ENCODE data around the gene PINLYP. TPM values are rescaled to one million over a fixed set of nuclear protein-coding genes. Genes with fewer than 3 reads are reported as not detected.
A peak's percentile ranks its signal among the peaks of the same experiment; 100 is the strongest.

PINLYP gene
- total and polyA plus RNA-seq, 9 of the 15 experiments (the other 6 are each of a cell fraction or from before 2014, with no cell fraction given): 1.00 to 6.7 (median 2.2) TPM

GRCh38 chr19:43575156-43575950 is at the start of gene PINLYP, which contains the start of gene XRCC1 (continued):
- TF ChIP-seq CHD7 (IDR thresholded peaks at IDR 0.05; ENCODE audit: low read depth, low read length) (no peak), FOXJ2 (tag; IDR thresholded peaks at IDR 0.05) (peak; percentile 77), ETV6 (IDR thresholded peaks at IDR 0.05; ENCODE audit: borderline replicate concordance in 1 of 2, low read depth in 2 of 2, low read length in 1 of 2) (no peak), ETV6 (CRISPR knock-in tag; IDR thresholded peaks at IDR 0.05; ENCODE audit: borderline replicate concordance) (no peak), ZFPM2 (CRISPR knock-in tag; IDR thresholded peaks at IDR 0.05) (no peak), ZFP30 (CRISPR knock-in tag; IDR thresholded peaks at IDR 0.05; ENCODE audit: borderline replicate concordance) (no peak), ZNF644 (tag; IDR thresholded peaks at IDR 0.05; ENCODE audit: low read depth) (no peak), MITF (IDR thresholded peaks at IDR 0.05) (no peak), MEF2A (IDR thresholded peaks at IDR 0.05; ENCODE audit: control insufficient read depth, low read depth, low read length) (no peak), FOXA3 (CRISPR knock-in tag; conservative IDR thresholded peaks at IDR 0.05 in 1 of 2, IDR thresholded peaks at IDR 0.05 in 1 of 2) (peak in 1 of 2 experiments; percentile 3; a peak in 1 of 4 replicates), KDM5B (IDR thresholded peaks at IDR 0.05; ENCODE audit: insufficient replicate concordance, low read depth, low read length) (peak; percentile 80), VEZF1 (CRISPR knock-in tag; IDR thresholded peaks at IDR 0.05) (peak; percentile 94)

Data from K562 (cell line).